GM19395 (cell line): Measurements from ENCODE around the gene COL7A1.
"Not testable (repeated sequence)": the region's sequence is repeated elsewhere in the genome, so short reads cannot be mapped to it uniquely, and the experiment has no call there.

ENCODE experiments used
- ATAC-seq: cut with Tn5 transposase; IDR thresholded peaks from one replicate; pipeline ENCODE4 v1.9.1; 2021; ENCODE audit warnings: mild to moderate bottlenecking, moderate library complexity; ENCODE audit not compliant: unreplicated experiment

The COL7A1 gene

GRCh38 chr3:48546203-48546829 is 48.8 kb downstream of the COL7A1 start:
- ATAC-seq: no peak

DNA sequence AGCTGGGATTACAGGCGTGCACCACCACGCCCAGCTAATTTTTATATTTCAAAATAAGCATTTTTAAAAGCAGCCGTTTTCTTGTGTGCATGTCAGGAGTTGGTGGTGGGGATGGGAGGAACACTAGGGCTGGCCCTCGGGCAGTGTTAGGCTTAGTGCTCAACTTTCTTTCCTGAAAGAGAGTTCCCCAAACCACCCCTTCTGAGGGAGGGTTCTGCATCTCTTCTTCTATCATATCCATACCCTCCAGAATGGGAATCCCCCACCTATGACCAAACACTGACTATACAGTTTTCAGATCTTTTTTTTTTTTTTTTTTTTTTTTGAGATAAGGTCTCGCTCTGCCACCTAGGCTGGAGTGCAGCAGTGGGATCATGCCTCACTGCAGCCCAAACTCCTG is 51.0 kb downstream of the COL7A1 start:
- ATAC-seq: no peak

GRCh38 chr3:48543271-48543866 is 51.8 kb downstream of the COL7A1 start:
- no peak for ATAC-seq

DNA sequence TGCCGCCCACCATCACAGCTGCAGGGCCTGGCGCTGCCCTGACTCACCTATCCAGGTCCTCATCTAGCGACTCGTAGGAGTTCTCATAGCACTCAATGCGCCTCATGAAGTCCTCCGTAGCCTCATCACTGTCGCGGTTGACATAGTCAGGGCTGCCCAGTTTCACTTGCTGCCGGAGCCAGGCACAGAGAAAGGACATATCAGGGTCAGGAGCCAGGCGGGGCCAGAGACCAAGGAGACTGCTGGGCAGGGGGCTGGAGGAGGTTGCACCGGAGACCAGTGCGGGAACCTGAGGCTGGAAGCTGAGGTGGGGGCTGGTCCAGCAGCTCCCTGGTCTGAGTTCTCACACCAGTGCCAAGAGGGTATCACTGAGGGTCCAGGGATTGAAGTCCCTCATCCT is 56.7 kb downstream of the COL7A1 start:
- no peak for ATAC-seq

DNA sequence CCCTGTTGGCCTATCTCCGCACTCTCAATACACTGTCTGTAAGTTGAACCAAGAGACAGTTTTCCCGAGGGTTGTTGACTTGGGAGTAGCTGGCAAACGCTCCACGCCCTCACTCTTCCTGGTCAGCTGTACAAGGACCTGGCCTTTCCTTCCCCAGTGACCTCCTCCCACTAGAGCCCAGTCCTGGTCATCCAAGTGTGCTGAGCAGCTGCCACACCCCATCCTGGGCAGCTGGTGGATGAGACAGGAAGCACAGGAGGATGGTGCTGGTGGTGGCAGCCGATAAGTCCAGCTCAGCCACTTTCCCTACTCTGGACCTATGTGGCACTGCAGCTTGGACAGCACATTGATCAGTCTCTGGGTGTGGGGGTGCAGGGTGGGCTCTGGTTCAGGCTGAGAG is 58.3 kb downstream of the COL7A1 start:
- no peak for ATAC-seq

DNA sequence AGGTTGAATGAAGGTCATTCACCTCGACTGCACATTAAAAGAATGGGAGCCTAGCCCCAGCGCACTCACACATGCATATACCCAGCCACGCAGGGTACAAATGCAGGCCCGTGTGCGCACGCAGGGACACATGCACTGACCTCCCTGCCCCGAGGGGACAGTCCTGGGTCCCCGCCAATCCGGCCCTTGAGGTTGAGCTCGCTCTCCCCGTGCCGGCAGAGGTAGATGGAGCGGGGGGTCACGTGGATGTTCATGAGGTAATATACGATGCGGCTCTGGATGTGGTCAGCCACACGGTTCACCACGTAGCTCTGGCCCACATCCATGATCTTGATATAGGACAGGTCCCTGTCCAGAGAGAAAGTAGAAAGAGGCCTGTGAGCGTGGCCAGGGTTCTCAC is 59.0 kb downstream of the COL7A1 start:
- no peak for ATAC-seq

DNA sequence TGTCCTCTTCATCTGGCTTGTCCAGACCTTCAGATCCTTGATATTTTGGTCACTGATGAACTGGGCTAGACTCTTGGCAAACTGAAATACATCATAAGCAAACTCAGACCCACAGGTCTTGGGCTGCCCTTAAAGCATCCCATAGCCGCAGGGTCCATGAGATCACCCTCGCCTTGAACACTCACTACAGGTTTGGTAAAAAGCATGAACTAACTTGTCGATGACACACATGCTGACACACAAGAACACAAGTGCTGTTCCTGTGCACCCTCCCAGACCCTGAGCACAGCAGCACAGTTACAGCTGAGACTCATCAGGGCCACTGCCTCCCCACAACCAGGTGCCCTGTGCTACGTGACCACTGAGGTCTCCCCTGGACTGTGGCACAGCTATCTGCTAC is 59.6 kb downstream of the COL7A1 start:
- no peak for ATAC-seq

DNA sequence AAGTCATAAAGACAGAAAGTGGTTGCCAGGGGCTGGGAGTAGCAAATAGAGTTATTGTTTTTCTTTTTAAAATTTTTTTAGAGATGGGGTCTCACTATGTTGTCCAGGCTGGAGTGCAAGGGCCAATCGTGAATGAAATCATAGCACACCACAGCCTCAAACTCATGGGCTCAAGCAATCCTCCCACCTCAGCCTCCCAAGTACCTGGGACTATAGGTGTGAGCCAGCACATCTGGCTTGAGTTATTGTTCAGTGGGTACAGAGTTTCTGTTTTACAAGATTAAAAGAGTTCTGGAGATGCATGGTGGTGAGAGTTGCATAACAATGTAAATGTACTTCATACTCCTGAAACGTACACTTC is 62.2 kb downstream of the COL7A1 start:
- no peak for ATAC-seq

DNA sequence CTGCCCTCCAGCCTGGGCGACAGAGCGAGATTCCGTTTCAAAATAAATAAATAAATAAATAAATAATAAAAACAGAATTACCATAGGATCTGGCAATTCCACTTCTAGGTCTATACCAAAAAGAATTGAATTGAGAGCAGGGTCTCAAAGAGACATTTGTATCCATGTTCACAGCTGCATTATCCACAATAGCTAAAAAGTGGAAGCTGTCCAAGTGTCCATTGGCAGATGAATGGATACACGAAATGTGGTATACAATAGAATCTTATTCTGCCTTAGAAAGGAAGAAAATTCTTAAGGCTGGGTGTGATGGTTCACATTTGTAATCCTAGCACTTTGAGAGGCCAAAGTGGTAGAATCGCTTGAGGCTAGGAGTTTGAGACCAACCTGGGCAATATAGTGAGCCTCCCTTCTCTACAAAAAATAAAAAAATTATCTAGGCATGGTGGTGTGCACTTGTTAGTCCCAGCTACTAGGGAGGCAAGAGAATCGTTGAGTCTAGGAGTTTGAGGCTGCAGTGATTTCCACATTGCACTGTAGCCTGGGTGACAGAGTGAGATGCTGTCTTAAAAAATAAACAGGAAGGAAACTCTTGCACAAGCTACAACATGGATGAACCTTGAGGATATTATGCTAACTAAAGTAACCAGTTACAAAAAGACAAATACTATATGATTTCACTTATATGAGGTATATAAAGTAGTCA is 62.7 kb downstream of the COL7A1 start:
- no peak for ATAC-seq

DNA sequence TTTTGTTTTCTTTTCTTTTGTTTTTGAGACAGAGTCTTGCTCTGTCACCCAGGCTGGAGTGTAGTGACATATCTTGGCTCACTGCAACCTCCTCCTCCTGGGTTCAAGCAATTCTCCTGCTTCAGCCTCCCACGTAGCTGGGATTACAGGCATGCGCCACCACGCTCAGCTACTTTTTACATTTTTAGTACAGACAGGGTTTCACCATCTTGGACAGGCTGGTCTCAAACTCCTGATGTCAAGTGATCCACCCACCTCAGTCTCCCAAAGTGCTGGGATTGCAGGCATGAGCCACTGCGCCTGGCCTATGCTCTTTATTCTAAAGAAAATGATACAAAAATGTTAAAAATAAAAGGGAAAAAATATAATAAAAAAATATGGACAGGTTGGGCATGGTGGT is 64.4 kb downstream of the COL7A1 start:
- ATAC-seq: not testable (repeated sequence)

- ATAC-seq: no peak
Measured at GRCh38 chr3:48528754-48529153, 66.4 kb downstream of the COL7A1 start.

DNA sequence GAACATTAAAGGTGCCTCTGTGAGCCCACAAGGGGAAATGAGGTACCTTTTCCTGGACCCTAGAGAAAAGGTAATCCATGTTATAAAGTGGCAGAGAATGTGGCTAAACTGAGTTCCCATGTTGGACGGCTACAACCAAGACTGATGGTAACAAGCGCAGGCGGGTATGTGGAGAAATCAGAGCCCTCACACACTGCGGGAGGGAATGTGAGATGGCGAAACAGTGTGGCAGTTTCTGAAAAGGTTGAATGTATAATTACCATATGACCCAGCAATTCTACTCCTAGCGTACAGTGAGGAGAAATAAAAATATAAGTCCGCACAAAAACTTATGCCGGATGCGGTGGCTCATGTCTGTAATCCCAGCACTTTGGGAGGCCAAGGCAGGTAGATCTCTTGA is 67.1 kb downstream of the COL7A1 start:
- no peak for ATAC-seq

DNA sequence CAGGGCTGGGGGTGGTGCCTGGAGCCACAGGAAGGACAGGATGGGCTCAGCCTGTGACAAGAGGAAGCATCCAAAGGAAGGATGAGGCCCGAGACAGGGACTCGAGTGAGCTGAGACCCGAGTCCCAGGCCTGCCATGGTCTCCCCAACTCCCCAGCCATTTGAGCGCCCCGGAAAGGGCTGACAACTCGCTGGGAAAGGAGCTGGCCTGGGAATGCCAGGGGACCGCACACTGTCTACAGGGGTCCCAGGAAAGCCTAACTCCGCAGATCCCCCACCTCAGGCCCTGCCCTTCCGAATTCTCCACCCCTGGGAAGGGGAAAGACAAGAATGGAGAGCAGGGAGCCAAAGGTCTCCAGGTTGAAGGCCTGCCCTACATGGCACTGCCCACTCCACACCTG is 70.2 kb downstream of the COL7A1 start:
- ATAC-seq: no peak

DNA sequence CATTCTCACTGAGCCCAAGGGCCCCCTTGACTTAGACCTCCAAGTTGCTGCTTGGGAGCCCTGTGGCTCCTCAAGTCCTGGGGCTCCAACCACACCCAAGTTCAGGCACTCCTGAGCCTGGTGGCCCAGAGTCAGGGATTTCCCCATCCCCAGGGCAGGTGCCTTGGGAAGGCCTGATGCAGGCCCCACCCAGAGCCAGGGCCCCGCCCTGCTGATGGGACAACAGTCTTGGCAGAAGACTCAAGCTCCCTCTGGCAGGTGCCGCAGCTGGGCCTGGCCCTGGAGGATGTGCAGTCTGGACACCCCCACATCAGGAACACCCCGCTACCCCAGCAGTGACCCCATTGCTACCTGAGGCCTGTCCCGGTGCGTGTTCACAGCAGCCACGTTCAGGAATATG is 73.5 kb downstream of the COL7A1 start:
- no peak for ATAC-seq

- no peak for ATAC-seq
Measured at GRCh38 chr3:48519277-48519643, 75.9 kb downstream of the COL7A1 start.

DNA sequence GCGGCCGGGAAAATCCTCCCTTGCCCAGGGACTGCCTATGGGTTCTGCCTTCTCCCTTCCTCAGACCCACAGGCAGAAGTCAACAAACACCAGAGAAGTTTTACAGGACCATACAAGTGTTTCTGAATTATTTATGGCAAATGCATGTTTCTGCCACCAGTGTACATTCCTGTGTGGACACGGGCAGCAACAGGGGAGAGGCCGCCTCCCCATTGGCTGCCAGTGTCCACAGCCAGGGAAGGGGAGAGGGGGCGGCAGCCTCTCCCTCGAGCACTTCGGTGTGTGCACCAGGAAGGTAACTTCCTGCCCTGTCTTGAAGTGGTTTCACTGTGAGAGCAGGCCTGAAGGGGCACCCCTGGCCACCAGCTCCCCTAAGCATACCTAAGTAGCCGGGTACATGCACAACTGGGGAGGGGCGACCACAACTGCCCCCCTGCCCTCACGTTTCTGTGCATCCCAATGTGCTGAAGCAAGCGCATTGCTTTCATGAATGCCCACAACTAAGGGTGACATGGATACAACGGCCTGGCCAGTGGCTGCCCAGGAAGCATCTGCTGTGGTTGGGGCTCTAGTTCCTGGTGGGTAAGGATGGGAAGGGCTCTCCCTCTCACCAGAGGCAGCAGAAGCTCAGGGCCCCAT is 76.4 kb downstream of the COL7A1 start:
- no peak for ATAC-seq

- ATAC-seq: no peak
Measured at GRCh38 chr3:48518069-48518468, 77.1 kb downstream of the COL7A1 start.

GRCh38 chr3:48516571-48516970 is 78.6 kb downstream of the COL7A1 start:
- ATAC-seq: no peak

GRCh38 chr3:48514431-48515227 is 80.5 kb downstream of the COL7A1 start:
- ATAC-seq: no peak
